Limb (tissue), 2 donors: Measurements from ENCODE around the gene ALKBH5.
A peak's percentile ranks its signal among the peaks of the same experiment; 100 is the strongest.
"Not testable (repeated sequence)": the region's sequence is repeated elsewhere in the genome, so short reads cannot be mapped to it uniquely, and the experiment has no call there.

Experiments
- DNase-seq, 2 donors: peaks; one replicate each; pipeline ENCODE4 v3.0.0-alpha.2; 2016; ENCODE audit errors: extremely low spot score in 2 of 2

The ALKBH5 gene

GRCh38 chr17:18185832-18186626 lies 2.4 kb downstream of the ALKBH5 start:
- no peak for DNase-seq

- DNase-seq = no peak
These were observed 3.0 kb downstream of the ALKBH5 start for GRCh38 chr17:18186627-18186982.

- DNase-seq = no peak
These were observed 3.6 kb downstream of the ALKBH5 start for GRCh38 chr17:18187226-18187625.

GRCh38 chr17:18187821-18188761 lies 4.5 kb downstream of the ALKBH5 start:
- no peak for DNase-seq

GRCh38 chr17:18190628-18191235 lies 7.1 kb downstream of the ALKBH5 start:
- no peak for DNase-seq

GRCh38 chr17:18191236-18191667 lies 7.6 kb downstream of the ALKBH5 start:
- no peak for DNase-seq

GRCh38 chr17:18191967-18192366 lies 8.3 kb downstream of the ALKBH5 start:
- no peak for DNase-seq

- no peak for DNase-seq
These were observed 10.8 kb downstream of the ALKBH5 start for GRCh38 chr17:18194394-18194793.

- DNase-seq = no peak
These were observed 11.2 kb downstream of the ALKBH5 start for GRCh38 chr17:18194804-18195203.

GRCh38 chr17:18195246-18195645 lies 11.6 kb downstream of the ALKBH5 start:
- no peak for DNase-seq

- no peak for DNase-seq
These were observed 14.0 kb downstream of the ALKBH5 start for GRCh38 chr17:18197535-18198194.

GRCh38 chr17:18198530-18198929 lies 14.9 kb downstream of the ALKBH5 start:
- DNase-seq = no peak

- DNase-seq = no peak
These were observed 17.5 kb downstream of the ALKBH5 start for GRCh38 chr17:18201108-18201507.

GRCh38 chr17:18203308-18203707 lies 19.7 kb downstream of the ALKBH5 start:
- no peak for DNase-seq

- DNase-seq = no peak
These were observed 22.2 kb downstream of the ALKBH5 start for GRCh38 chr17:18205861-18206260.

GRCh38 chr17:18206962-18207361 lies 23.3 kb downstream of the ALKBH5 start:
- DNase-seq = no peak

GRCh38 chr17:18208092-18208491 lies 24.5 kb downstream of the ALKBH5 start:
- no peak for DNase-seq

- DNase-seq = no peak
These were observed 30.1 kb downstream of the ALKBH5 start for GRCh38 chr17:18213666-18214270.

GRCh38 chr17:18216906-18217305 lies 33.3 kb downstream of the ALKBH5 start:
- not testable (repeated sequence) for DNase-seq

- DNase-seq = peak; percentile 41 to 82
These were observed 33.9 kb downstream of the ALKBH5 start for GRCh38 chr17:18217412-18218015.
